Coronary artery (tissue), 2 donors: ENCODE data around the gene PLEKHG5.
"Not testable (repeated sequence)": the region's sequence is repeated elsewhere in the genome, so short reads cannot be mapped to it uniquely, and the experiment has no call there.

Experiments used
- DNase-seq: peaks from one replicate; pipeline ENCODE4 v3.0.0-alpha.2; 2017; ENCODE audit warnings: low spot score
- H3K27ac ChIP-seq, 2 donors: fragments of 200-600 bp; sonication (generic); one replicate each; pipeline ENCODE4 v1.5.1; 2016 to 2019
- H3K4me3 ChIP-seq: fragments of 200-600 bp; sonication (generic); 2 replicates; pipeline ENCODE4 v1.5.1; 2016; ENCODE audit warnings: mild to moderate bottlenecking, moderate library complexity
- CTCF ChIP-seq: fragments of 200-600 bp; sonication (generic); IDR thresholded peaks from one replicate; pipeline ENCODE4 v1.5.1; 2019; ENCODE audit warnings: antibody characterized with exemption

The PLEKHG5 gene

GRCh38 chr1:6440198-6441126 lies 51.0 kb downstream of the PLEKHG5 start:
- H3K4me3 ChIP-seq, result peak overlapping the region; percentile 57
- H3K27ac ChIP-seq, result no peak overlapping the region
- no peak for DNase-seq
- TF ChIP-seq CTCF, result no peak

- Histone ChIP-seq H3K27ac (no peak overlapping the region), H3K4me3 (no peak overlapping the region)
- peak; percentile 95 for TF ChIP-seq CTCF
- no peak for DNase-seq
Measured at GRCh38 chr1:6438047-6438525, 53.4 kb downstream of the PLEKHG5 start.

GRCh38 chr1:6437012-6437700 lies 54.3 kb downstream of the PLEKHG5 start:
- H3K27ac ChIP-seq, DNase-seq: not testable (repeated sequence)

GRCh38 chr1:6436277-6436676 lies 55.2 kb downstream of the PLEKHG5 start:
- H3K27ac ChIP-seq, H3K4me3 ChIP-seq, DNase-seq: not testable (repeated sequence)

More at GRCh38 chr1:6437012-6437700, 54.3 kb downstream of the PLEKHG5 start:
- H3K4me3 ChIP-seq, result not testable (repeated sequence)

- no peak for TF ChIP-seq CTCF
- no peak overlapping the region for H3K27ac ChIP-seq
- DNase-seq, result no peak
- H3K4me3 ChIP-seq, result no peak overlapping the region
Measured at GRCh38 chr1:6435547-6435946, 55.9 kb downstream of the PLEKHG5 start.

- Histone ChIP-seq H3K27ac (no peak overlapping the region), H3K4me3 (no peak overlapping the region)
- no peak for TF ChIP-seq CTCF
- DNase-seq, result no peak
Measured at GRCh38 chr1:6435129-6435528, 56.3 kb downstream of the PLEKHG5 start.

- no peak for TF ChIP-seq CTCF
- H3K4me3 ChIP-seq, result no peak overlapping the region
- no peak for DNase-seq
- no peak overlapping the region for H3K27ac ChIP-seq
Measured at GRCh38 chr1:6434186-6434585, 57.3 kb downstream of the PLEKHG5 start.

GRCh38 chr1:6431645-6432579 lies 59.6 kb downstream of the PLEKHG5 start:
- DNase-seq, H3K27ac ChIP-seq, H3K4me3 ChIP-seq: not testable (repeated sequence)

GRCh38 chr1:6429660-6430411 lies 61.6 kb downstream of the PLEKHG5 start:
- H3K27ac ChIP-seq, DNase-seq, H3K4me3 ChIP-seq: not testable (repeated sequence)

GRCh38 chr1:6428453-6428852 lies 63.0 kb downstream of the PLEKHG5 start:
- H3K4me3 ChIP-seq, DNase-seq, H3K27ac ChIP-seq: not testable (repeated sequence)
